ENCODE results near the gene PARD6A. TPM values are rescaled to one million over a fixed set of nuclear protein-coding genes. Genes with fewer than 3 reads are reported as not detected.
A peak's percentile ranks its signal among the peaks of the same experiment; 100 is the strongest.

Gene PARD6A
- total RNA-seq, 1 experiment from 2014 or later, result 5.6 TPM

- intact Hi-C loops (cut with micrococcal nuclease), result no loop called here
- no TSS peak for BruUV-seq (replicated peaks)
- peak; percentile 26 for DNase-seq (ENCODE audit: low read depth, low spot score)
- ATAC-seq, result peak; percentile 86
- H3K9me3 ChIP-seq (ENCODE audit: control insufficient read depth in 1 of 2, insufficient read depth in 1 of 2, low read depth in 1 of 2, low read length in 2 of 2), result no peaks in the 10 kb centered on the region
- H3K27ac ChIP-seq (ENCODE audit: low read depth, low read length), result peak overlapping the region; percentile 70; the same call in 1 of the 2 replicates
- ChIA-PET RAD21 (ENCODE audit: low non-redundant PET in 1 of 2, low total read pairs in 2 of 2, uncharacterized antibody in 2 of 2, unreplicated experiment in 2 of 2) (no interaction called here), CTCF (interaction anchor here (1.9 kb wide), 1 partner anchor 131 kb away, joined by 4 read pairs; no protein-coding TSS in a partner anchor), POLR2A (no interaction called here)
- peak overlapping the region; percentile 90 for H3K4me2 ChIP-seq (ENCODE audit: low read length)
- peak overlapping the region; percentile 81 for H3K9ac ChIP-seq (ENCODE audit: low read length)
- TF ChIP-seq REST (IDR thresholded peaks at IDR 0.05; ENCODE audit: low read depth) (peak; percentile 69), ZNF274 (IDR thresholded peaks at IDR 0.05; ENCODE audit: low read depth, low read length) (no peak), RAD21 (IDR thresholded peaks at IDR 0.05; ENCODE audit: low read depth) (no peak), ZFX (IDR thresholded peaks at IDR 0.05) (no peak), POLR2AphosphoS5 (IDR thresholded peaks at IDR 0.05; ENCODE audit: low read depth, low read length) (peak; percentile 57), EGR1 (IDR thresholded peaks at IDR 0.05; ENCODE audit: low read depth) (no peak), TCF7L2 (IDR thresholded peaks at IDR 0.05; ENCODE audit: borderline replicate concordance, extremely low read depth, insufficient read depth, insufficient read length) (no peak)
- no peaks in the 10 kb centered on the region for H3K9me2 ChIP-seq (ENCODE audit: insufficient read depth)
- no peaks in the 10 kb centered on the region for H3K27me3 ChIP-seq (ENCODE audit: insufficient read depth, low read length)
- H3K36me3 ChIP-seq (ENCODE audit: control insufficient read depth in 1 of 2, insufficient read depth in 2 of 2, low read length in 2 of 2), result peaks cover 0 to 5% of the 10 kb centered on the region in 2 experiments; a peak in 1 of 4 replicates
- peak overlapping the region; percentile 79 to 90 for H3K4me3 ChIP-seq (replicated peaks in 1 of 2; ENCODE audit: low read depth in 1 of 2, low read length in 2 of 2)
- peaks cover 2% of the 10 kb centered on the region; the same call in 1 of the 2 replicates for H3K79me2 ChIP-seq (ENCODE audit: insufficient read depth, low read length)
- H2AFZ ChIP-seq (ENCODE audit: low read depth, low read length, poor library complexity, severe bottlenecking), result no peak overlapping the region
- no peaks in the 10 kb centered on the region for H4K20me1 ChIP-seq (ENCODE audit: insufficient read depth)
- peaks cover 0 to 4% of the 10 kb centered on the region in 2 experiments; a peak in 1 of 4 replicates for H3K4me1 ChIP-seq (ENCODE audit: control insufficient read depth in 1 of 2, insufficient read depth in 2 of 2, low read length in 2 of 2)
Measured at GRCh38 chr16:67652578-67653127, 8.1 kb upstream of the PARD6A start.

All from HCT116 (cell line).